Measurements from ENCODE around the gene FBXW12.

The FBXW12 gene

DNA sequence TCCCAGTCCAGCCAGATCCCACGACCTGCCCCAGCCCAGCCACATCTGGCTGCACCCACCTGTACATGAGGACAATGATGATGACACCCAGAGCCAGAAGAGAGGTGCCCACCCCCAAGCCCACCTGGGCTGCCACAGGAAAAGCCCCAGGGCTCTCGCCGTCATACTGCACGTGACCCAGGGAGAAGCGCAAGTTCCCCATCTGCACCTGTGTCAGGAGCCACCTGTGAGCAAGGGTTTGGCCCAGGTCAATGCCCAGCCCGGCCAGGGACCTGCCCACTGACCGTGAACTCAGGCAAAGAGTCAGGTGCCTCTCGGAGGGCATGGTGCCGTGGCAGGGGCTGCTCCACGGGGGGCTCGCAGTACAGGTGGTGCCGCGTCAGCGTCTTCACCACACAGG, 41.6 kb downstream of the FBXW12 start:
- no peak for DNase-seq (ENCODE audit: low read depth, low spot score)
- TF ChIP-seq, protein P1, sequence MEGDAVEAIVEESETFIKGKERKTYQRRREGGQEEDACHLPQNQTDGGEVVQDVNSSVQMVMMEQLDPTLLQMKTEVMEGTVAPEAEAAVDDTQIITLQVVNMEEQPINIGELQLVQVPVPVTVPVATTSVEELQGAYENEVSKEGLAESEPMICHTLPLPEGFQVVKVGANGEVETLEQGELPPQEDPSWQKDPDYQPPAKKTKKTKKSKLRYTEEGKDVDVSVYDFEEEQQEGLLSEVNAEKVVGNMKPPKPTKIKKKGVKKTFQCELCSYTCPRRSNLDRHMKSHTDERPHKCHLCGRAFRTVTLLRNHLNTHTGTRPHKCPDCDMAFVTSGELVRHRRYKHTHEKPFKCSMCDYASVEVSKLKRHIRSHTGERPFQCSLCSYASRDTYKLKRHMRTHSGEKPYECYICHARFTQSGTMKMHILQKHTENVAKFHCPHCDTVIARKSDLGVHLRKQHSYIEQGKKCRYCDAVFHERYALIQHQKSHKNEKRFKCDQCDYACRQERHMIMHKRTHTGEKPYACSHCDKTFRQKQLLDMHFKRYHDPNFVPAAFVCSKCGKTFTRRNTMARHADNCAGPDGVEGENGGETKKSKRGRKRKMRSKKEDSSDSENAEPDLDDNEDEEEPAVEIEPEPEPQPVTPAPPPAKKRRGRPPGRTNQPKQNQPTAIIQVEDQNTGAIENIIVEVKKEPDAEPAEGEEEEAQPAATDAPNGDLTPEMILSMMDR (IDR thresholded peaks at IDR 0.05; ENCODE audit: insufficient read depth, low read length, missing control alignments) = no peak
- H3K4me3 ChIP-seq (ENCODE audit: low read depth, low read length) = no peak overlapping the region
- POLR2A ChIA-PET = no interaction called here
- CTCF ChIA-PET = interaction anchor here (6.6 to 16.0 kb wide), 2 partner anchors 12 to 16 kb away, joined by 46 to 749 read pairs; partner anchors contain the start of gene PLXNB1

DNA sequence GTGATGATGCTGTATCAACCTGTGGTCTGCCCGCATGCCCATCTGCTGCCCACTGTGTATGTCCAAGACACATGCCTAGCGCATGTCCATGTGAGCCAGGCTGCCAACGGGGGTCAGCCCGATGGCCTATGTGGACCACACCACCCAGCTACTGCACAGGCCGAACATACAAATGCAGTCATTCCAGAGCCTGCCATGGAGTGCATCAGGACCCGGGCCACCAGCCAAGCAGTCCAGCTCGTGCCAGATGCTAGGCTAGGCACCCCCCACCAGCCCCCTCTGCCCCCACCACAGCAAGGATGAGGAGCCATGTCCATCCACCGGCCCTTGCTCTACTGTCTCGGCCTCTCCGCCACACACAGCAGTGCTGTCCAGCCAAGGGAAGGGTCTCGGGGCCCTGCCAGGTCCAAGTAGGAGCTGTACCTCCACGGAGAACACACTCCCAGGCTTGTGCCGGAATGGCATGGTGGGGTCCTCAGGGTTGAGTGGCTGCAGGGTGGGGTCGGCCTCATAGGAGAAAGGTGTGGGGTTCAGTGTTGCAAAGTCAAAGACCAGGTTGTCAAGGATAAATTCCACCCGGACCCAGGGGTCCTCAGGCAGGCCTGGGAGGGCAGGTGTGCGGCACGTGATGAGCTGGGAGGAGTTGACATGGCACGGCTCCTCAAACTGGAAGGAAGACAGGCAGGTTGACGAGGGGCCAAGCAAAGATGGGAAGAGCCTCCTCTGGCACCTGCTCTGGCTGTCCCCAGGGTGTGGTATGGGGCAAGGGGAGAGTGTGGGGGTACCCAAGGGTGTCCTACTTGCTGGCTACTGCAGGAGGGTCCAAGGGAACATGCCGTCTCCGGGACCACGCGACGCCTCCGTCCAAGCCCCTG, 42.6 kb downstream of the FBXW12 start:
- TF ChIP-seq, protein P1 (IDR thresholded peaks at IDR 0.05; ENCODE audit: insufficient read depth, low read length, missing control alignments) = no peak
- no peak for DNase-seq (ENCODE audit: low read depth, low spot score)
- CTCF ChIA-PET = interaction anchor here (0.7 to 6.6 kb wide), 4 partner anchors 13 to 141 kb away, joined by 3 to 46 read pairs (median 12); no protein-coding TSS in a partner anchor
- POLR2A ChIA-PET = interaction anchor here (1.2 kb wide), 1 partner anchor 32 kb away, joined by 3 read pairs; the partner anchor contains the start of gene ATRIP
- no peak overlapping the region for H3K4me3 ChIP-seq (ENCODE audit: low read depth, low read length)

DNA sequence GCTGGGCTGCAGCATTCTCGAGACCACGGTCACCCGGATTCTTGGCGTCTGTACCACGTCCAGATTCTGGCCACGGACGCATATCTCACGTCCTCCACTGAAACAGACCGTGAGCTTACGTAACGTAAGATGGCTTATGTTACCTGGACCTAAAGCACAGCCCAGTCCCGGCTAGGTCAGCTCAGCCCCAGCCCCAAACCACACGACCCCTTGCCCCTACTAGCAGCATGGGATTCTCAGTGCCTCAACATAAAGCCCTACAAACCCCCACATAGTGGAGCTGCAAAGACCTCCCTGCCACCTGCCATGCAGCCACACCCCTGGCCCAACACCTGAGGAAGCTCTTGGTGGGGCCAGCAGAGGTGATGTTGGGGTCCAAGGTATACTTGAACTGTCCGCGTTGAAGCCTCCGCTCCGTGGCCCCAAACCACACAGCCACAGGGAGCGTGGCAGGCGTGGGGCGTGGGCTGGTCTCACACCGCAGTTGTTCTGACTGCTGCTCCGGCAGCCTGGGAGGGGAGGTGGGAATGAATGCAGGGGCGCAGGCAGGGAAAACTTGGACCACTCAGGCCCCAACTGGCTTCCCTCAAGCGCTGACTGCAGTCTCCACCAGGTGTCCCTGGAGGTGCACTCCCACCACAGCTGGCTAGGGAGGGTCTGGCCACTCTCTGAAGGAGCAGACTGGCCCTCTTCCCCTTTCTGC, 43.4 kb downstream of the FBXW12 start:
- ChIA-PET POLR2A (interaction anchor here (1.2 kb wide), 1 partner anchor 31 kb away, joined by 3 read pairs; the partner anchor contains the start of gene ATRIP), CTCF (interaction anchor here (0.7 to 6.6 kb wide), 3 partner anchors 14 to 142 kb away, joined by 3 to 46 read pairs (median 20); no protein-coding TSS in a partner anchor)
- TF ChIP-seq, protein P1 (IDR thresholded peaks at IDR 0.05; ENCODE audit: insufficient read depth, low read length, missing control alignments) = no peak
- no peak overlapping the region for H3K4me3 ChIP-seq (ENCODE audit: low read depth, low read length)
- DNase-seq (ENCODE audit: low read depth, low spot score) = no peak

DNA sequence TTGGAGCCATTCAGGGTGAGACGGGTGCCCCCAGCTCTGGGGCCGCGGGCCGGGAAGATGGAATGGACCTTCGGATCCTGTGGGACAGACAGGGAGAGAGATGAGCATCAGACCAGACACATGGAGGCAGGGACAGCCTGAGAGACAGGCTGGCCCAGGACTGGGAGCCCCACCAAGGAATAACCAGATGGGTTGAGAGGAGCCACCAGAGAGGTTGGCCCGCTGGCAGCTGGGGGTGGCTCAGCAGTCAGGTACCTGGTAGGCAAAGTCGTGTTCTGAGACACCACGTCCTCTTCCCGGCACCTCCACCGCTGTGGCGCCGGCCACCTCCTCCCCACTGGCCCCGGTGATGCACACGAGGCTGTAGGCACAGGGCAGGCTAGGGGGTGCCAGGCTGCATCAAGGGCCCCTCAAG, 44.1 kb downstream of the FBXW12 start:
- POLR2A ChIA-PET = no interaction called here
- H3K4me3 ChIP-seq (ENCODE audit: low read depth, low read length) = no peak overlapping the region
- TF ChIP-seq, protein P1 (IDR thresholded peaks at IDR 0.05; ENCODE audit: insufficient read depth, low read length, missing control alignments) = no peak
- CTCF ChIA-PET = interaction anchor here (3.3 to 6.6 kb wide), 2 partner anchors 14 to 20 kb away, joined by 20 to 46 read pairs; no protein-coding TSS in a partner anchor
- no peak for DNase-seq (ENCODE audit: low read depth, low spot score)

DNA sequence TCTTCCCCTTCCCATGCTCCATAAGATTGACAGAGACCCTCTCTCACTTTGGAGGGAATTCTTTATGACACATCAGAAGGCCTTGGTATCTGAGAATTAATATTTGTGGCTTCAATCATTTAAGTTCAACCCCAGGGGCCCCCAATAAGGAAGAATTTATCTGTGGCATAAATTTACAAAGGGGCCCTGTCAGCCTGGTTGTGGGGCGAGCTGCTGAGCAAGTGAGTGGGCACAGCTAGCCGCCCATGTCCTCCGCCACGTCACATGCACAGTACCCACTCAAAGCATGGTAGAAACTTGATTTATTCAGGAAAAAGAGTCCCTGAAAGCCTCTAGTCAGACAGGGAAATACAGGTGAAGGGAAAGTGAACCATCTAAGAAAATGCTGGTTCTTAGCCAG, 44.5 kb downstream of the FBXW12 start:
- TF ChIP-seq, protein P1 (IDR thresholded peaks at IDR 0.05; ENCODE audit: insufficient read depth, low read length, missing control alignments) = no peak
- ChIA-PET POLR2A (no interaction called here), CTCF (interaction anchor here (1.1 to 6.6 kb wide), 3 partner anchors 15 to 144 kb away, joined by 3 to 46 read pairs (median 20); no protein-coding TSS in a partner anchor)
- no peak for DNase-seq (ENCODE audit: low read depth, low spot score)
- H3K4me3 ChIP-seq (ENCODE audit: low read depth, low read length) = no peak overlapping the region

Measured in AG04449 (cell line).